ENCODE measurements around the gene COLEC12.

GRCh38 chr18:457140-457519 lies 43.4 kb downstream of the COLEC12 start:
- TF ChIP-seq CTCF (IDR thresholded peaks at IDR 0.05; ENCODE audit: low read depth, low read length) (no peak), EZH2phosphoT487 (IDR thresholded peaks at IDR 0.05; ENCODE audit: low read depth) (no peak)

Measured in OCI-LY3 (cell line).